HG03108 (cell line): Measurements from ENCODE around the gene EPYC.

Source experiments
- ATAC-seq: cut with Tn5 transposase; IDR thresholded peaks from one replicate; pipeline ENCODE4 v1.9.1; 2021; ENCODE audit warnings: moderate library complexity; ENCODE audit not compliant: unreplicated experiment

The EPYC gene, protein sequence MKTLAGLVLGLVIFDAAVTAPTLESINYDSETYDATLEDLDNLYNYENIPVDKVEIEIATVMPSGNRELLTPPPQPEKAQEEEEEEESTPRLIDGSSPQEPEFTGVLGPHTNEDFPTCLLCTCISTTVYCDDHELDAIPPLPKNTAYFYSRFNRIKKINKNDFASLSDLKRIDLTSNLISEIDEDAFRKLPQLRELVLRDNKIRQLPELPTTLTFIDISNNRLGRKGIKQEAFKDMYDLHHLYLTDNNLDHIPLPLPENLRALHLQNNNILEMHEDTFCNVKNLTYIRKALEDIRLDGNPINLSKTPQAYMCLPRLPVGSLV

DNA sequence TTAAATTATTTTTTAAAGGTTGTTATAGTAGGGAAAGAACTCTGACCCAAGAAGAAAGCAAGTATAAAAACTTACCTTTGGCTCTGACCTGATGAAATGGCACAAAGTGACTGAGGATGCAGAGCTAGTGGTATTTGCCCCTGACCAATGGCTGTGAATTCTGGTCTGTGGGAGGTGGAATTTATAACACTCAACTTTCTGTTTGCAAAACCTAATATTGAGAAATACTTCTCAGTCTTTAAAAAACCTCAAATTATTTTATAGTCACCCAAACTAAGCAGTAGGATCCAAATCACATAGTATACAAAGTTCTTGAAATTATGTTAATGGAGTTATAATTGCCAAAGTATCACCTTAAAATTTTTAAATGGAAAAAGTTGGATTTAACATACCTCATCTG lies at the start of gene EPYC:
EPYC (minus strand) TSS at position 101 of the 400 bp plus-strand sequence. CDS start 2,407 bp downstream, outside the sequence.
- no peak for ATAC-seq

DNA sequence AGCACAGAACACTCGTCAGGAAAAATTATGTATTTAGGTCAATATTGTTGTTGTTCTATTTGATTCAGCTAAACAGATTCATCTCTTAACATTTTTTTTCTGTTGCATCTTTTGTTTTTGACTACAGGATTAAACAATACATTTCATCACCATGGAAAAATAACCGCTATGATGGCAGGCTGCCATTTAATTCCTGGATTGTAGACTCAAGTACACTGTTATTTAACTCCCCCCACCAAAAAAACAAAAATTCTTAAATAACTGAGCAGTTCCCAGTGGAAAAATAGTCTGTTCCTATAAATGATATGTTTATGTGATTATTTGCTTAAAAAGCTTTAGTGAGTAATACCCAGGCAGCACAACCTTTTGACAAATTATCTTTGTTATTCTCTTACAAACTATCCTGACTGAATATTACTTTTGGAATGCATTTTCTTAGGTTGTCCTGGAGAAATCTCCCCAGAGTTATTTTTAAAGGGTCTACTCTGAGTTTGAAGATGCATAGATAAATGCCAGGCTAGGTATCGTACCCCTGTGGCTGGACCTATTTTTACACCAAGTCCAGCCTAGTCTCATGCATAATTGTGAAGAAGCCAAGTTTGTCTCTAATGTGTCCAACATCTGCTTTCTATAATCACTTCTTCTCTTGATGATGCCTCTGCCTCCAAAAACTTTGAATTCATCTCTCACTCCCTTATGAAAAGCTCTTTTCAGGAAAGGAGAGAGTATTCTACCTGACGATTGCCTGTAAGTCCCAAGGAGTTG lies 49.4 kb upstream of the EPYC start:
- no peak for ATAC-seq

DNA sequence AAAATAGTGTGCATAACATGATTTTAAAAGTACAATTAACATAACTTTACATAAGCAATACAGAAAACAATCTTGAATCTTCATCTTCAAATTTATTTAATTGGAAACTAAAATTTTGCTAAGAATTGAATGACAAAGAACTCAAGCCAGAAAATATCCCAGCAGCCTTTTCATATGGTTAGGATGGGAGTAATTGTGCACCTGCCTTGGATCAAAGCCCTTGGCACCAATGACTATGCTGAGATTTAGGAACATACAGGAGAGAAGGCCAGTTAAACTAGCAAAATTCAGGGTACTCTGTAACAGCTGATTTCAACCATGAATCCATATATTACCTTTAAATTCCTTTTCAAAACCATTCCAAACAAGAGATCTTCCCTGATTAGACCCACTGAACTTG lies 47.3 kb upstream of the EPYC start:
- ATAC-seq: no peak

DNA sequence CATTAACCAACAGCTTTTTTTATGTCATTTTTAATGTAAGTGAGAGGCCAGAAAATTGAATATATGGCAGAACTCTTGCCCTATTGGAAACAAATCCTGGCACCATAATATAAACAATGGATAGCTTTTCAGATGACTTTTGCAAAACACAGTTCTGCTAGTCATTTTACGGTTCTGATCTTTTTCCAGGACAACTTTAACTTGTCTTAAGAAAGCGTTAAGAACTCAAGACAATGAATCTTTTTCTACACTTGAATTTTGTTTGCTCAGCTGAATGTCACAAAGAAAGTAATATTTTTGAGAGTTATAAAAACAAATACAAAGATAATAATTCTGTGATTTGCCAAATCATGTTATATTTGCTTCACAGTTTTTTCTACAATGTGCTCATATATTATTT lies 39.8 kb upstream of the EPYC start:
- ATAC-seq: no peak

DNA sequence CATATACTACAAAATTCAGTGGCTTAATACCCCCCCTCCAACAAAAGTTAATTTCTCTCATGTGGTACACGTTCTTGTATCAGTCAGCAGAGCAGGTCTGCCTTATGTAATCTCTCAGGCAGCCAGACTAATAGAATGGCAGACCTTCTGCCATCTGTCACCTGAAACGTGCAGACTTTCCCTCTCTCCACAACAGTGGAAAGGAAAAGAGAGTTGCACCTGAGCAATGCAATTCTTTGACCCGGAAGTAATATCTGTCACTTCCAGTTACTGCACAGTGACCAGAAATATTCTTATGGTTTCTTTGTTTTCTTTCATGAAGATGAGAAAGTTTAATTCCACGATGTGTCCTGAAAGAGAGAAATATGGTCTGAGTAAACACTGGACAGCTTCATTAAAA lies 38.6 kb upstream of the EPYC start:
- ATAC-seq: no peak

DNA sequence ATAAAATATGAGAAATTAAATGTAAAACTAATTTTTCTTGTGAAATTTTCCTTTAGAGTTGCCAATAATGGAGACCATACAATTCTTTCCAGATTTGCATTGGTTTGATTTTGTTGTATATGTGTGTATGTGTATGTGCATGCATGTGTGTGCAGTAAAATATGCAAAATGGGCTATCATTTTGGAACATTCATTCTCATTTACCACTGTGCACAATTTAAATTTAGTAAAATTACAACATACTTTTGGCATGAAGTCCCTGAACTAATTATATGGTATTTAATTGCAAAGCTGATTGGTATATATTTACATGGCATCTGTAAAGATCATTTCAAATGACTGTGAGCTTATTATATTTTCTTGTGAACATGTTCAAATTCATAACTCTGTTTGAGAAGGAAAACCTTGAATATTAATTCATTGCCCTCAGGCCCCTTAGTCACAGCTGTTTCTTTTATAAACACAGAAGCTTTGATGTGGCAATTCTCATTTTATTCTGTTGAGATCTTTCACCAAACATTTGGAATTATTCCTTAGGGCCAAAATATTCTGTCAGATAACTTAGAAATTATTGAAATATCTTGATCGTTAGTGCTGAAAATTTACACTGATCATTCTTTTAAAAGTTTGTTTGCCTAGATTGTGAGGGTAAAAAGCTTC lies 35.5 kb upstream of the EPYC start:
- ATAC-seq: no peak

DNA sequence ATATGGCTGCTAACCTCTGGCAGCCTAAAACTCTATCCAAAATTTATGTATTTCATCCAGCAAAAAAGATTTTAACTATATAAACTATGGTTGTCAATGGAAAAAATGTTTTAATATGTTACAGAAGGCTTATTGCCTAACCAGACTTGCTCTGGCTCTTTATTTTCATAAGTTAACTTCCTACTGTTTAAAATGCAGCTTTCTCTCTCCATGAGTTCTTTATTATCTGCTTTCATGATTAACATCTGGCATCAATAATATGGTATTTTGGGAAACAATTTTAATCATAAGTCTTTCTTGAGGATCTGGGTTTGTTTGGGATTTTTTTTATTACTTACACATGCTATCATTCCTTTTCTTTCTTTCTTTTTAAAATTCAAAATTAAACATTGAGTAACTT lies 32.5 kb upstream of the EPYC start:
- no peak for ATAC-seq

DNA sequence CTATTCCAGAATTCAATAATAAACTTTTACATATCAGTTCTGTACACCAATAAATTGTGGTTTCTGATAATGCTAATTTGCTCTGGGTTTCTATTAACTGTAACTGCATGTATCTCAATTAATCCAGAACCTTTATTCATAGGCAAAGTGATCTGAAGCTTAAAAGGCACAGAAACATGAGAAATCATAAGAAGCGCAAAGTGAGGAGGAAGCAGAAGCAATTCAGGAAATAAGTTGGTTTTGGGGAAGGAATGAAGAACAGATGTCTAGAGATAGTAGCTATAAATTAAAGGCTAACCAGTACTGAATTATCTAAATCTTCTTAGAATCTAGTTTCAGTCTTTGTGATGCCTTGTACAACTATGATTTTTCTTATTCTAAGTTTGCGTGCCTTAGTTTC lies 28.5 kb upstream of the EPYC start:
- ATAC-seq: no peak

DNA sequence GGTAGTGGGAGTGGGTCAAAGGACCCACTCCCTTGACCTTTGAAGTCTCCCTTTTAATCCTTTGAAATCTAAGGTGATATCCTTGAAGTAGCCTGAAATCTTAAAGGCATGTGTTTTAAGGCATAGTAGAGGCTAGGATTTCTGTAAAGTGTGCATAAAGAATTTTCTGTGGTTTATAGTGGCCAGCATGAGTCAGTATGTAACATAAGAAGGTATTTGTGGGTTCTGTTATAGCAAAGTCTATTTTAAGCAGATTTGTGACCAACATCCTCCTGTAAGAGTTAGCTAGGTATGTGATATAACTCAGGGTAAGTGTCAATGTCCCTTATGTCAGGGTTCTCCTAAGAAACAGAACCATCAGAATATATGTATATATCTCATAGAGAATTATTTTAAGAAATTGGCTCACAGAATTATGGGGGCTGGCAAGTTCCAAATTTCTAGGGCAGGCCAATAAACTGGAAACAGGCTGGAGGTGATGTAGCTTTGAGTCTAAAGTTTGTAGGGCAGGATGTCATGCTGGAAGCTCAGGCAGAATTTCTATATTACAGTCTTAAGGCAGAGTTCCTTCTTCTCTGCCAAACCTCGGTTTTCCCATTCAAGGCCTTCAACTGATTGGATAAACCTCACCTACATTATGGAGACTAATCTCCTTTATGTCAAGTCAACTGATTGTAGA lies 18.7 kb upstream of the EPYC start:
- no peak for ATAC-seq

DNA sequence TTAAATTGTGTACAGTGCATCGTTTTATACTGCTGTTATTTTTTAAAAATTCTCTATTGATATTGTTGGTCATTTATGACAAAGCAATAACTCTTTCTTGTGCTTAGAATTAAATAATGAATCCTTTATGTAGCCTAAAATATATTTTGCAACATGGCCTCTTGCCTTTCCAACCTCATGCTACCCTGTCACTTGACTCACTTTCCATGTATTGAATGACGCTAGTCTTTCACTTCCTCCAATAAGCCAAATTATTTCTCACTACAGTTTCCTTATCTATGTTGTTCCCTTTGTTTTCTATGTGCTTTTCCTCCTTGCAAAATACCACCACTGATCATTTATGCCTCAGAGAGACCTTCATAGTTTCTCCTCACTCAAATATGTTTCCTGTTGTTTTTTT lies 16.3 kb upstream of the EPYC start:
- ATAC-seq: no peak

DNA sequence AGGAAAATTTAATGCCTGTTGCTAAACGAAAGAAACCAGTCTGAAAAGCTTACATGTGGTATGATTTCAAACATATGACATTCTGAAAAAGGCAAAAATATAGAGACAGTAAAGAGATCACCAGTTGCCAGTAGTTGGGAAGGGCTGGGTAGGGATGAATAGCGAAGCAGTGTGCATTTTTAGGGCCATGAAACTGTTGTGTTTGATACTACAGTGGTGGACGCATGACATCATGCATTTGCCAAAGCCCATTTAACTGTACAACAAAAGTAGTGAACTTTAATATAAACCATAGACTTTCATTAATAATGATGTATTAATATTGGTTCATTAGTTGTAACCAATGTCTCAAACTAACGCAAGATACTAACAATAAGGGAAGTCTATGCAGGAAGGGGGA lies 14.7 kb upstream of the EPYC start:
- ATAC-seq: no peak

DNA sequence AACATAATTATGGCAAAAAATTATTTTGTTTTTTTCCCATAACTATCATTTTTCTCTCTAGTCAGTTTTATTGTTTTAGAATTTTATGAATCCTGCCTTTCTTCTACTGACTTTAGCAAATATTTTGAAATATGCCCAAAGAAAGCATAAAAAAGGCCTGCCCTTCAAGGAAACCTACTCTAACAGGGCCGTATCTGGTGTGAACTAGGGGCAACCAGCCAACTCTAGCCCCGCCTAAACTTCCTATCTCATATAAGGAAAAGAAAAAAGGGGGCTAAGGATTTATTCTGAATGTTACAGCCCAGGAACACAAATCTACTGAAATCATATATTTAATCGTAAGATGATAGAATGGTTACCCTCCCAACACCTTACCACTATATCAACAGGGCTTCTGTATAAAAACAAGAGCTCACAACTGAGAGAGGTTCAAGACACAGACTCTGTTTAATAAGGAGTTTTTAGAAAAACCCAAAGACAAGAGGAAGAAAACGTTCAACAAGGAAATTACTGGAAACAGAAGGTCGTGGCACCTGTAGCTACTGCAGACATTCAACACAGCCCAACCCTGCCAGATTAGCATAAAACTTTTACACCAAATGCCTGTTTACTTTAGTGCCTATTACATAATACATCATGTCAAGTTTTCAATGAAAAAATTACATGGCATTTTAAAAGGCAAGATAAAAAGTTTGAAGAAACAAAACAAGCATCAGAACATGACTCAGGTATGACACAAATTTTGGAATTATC lies 12.9 kb upstream of the EPYC start:
- no peak for ATAC-seq

DNA sequence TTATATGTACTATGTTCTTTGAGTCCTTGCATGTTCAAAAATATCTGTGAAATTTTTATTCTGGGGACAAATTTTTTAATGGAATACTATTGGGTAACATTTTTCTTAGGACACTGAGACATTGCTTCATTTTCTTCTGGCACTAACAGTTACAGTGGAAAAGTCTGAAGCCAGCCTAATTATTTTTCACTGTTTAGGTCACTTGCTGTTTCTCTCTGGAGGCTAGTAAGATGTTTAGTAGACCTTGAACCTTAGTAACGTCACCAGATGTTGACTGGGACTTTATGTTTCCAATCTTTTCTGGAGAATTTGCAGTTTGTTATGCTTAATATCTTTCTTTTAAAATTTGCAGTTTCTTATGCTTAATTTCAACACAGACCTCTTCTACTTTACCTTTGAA lies 12.3 kb upstream of the EPYC start:
- ATAC-seq: no peak

DNA sequence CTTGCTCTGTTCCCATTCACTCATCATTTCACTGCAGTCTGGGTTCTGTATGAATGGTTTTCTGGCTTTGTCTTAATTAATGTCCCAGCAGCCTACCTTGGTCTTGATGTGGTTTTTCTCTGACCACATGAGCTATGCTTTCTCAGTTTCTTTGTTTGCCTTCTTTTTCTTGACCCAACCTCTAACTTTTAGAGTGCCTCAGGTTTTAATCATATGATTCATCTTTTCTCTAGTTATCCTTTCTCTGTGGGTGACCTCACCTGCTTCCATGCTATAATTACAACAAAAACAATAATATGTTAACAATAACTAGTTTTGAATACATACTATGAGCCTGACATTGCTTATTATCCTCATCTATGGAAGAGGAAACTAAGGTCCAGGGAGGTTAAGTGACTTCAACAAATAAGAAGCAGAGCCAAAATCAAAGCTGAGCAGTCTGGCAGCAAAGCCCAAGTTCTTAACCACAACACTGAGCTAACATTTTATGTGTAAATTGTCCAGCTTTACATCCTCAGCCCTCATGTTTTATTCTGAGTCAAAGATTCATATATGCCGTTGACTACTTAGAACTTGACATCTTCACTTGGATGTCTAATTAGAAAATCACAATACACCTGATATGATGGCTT lies 4.7 kb upstream of the EPYC start:
- ATAC-seq: peak; percentile 91

DNA sequence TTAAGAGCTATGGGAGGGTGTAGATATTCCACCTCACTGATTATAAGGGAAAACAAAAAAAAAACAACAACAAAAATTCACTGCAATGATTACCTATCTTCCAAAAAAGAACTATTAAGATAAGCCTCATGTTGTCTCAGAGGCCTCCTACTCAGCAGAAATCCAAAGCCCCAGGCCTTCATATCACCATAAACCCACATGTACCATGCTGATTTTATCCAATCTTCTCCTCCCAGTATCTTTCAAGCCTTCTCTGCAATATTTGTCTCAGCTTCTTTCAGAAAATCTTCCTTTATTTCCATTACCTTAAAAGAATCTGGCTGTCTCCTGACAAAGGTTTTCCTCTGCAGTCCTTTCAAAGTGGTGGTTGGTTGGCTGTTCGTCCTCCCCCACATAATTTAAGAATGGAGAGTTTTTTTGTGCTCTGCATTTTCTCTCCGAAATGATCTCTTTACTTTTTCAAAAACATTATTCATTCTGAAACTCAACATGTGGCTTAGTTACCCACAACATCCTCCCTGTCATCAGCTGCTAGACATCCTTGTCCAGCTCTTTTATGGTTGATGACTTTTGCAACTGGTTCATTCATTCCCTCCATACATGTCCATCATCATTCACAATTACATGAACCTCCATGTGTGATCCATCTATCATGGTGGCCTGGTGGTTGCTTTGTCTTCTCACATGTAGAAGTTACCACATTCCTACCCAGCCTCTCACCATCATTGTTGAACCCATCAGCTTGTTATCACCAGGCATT lies 2.9 kb upstream of the EPYC start:
- peak; percentile 66 for ATAC-seq

DNA sequence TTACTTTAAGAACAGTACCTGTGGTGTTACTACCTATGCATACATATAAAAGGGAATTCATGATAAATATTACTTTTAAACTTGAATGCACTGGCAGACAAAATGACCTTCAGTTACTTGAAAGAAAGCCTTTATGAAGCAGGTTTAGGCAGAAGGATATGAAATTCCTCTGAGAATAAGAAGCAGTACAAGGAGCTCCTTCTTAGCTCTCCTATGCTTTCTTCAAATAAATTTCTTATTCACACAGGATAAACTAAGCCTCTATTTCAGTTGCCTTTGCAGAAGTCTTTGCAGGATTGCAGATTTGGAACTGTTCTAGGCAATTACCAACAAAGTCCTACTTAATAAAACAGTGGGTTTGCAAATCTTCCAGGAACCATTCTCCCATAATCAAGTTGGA lies 1.0 kb downstream of the EPYC start:
- no peak for ATAC-seq

DNA sequence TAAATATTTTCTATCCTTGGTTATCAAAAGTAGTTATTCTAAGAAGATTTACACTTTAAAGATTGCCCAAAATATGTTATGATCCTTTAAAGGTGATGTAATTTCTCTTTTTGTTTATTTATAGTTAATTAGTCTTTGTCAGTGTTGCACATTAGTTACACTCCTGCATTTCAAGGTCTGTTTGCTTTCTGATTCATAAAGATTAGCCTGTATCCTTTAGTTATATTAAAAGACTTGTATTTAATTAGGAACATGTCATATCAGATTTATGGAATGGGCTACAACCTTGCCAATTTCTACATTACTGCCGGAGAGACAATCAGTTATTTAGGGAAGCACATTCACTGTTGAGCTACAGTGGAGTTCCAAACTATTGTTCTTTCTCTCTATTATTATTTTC lies 3.5 kb downstream of the EPYC start:
- ATAC-seq: no peak

DNA sequence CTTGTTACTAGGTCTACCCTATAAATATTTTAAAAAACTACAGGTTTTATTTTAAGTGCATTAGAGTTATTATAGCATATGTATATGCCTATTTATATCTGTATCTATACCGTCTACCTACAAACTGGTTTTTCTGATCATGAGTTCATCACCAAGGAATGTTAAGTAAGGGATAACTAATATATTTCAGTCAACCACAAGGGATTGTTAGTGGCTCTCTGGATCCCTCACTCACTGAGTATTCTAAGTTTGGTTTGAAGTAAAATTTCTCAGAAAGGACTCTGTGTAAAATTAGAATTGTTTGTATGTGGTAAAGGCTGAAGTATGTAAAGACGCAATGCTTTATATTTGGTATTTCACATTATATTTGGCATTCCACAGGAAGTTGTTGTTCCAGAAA lies 4.8 kb downstream of the EPYC start:
- ATAC-seq: no peak

DNA sequence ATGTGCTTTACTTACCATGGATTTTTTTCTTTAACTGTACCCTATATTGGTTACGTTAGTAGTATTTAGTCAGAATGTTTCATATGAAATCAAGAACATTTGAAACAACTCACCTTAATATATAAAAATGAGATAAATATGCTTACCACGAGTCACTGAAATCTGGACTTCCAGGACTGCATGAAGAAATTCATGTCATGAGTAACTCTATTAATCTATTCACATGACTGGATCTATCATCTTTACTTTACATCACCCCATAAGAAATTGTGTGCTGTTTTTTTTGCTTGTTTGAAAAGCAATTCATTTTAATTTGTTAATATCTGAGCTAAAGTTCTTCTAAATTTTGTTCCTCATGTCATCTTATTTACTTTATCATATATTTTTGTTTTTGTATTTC lies 5.2 kb downstream of the EPYC start:
- ATAC-seq: no peak

DNA sequence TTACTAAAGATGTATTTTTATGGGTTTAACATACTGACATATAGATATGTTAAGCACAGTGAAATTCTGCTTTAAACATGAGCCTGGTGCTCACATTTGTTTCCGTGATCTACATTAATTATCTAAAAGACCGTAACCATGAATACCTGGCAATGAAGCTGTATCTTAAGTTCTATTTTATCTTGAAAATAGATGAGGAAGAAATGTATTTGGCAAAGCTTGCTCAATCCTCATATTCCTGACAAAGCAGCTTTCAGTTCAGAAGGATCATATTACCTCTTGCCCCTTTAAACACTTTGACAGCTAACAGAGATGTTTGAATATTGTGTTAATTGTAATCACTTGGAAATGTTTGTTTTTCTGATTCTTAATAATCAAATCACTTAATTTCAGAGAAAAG lies 9.8 kb downstream of the EPYC start:
- no peak for ATAC-seq
